Caco-2 (cell line): Measurements from ENCODE around the gene NT5C1A. TPM values are rescaled to one million over a fixed set of nuclear protein-coding genes. Genes with fewer than 3 reads are reported as not detected.

ENCODE experiments used
- BruUV-seq: library from RNA; stranded (reverse); fragments of 400-500 nt; replicated peaks from 2 replicates; lab custom pipeline; 2021; lab: Mats Ljungman, UMichigan
- CTCF ChIA-PET: fragments of 300-600 bp; sonication (Branson Sonifier 250); formaldehyde crosslinking; loops from one replicate; lab custom pipeline; 2022; ENCODE audit warnings: antibody characterized with exemption; lab: Charles Lee
- POLR2A ChIA-PET: fragments of 300-600 bp; sonication (Branson Sonifier 250); formaldehyde crosslinking; loops from one replicate; lab custom pipeline; 2022; ENCODE audit warnings: antibody characterized with exemption; lab: Charles Lee
- DNase-seq, 2 experiments: peaks; one replicate each; pipeline versions ENCODE4 v3.0.0 to v3.0.0-alpha.2; 2020 to 2022
- H3K27me3 ChIP-seq: replicated peaks from 2 replicates; pipeline ENCODE4 v1.6.0; 2011; ENCODE audit warnings: low read length; ENCODE audit not compliant: control insufficient read depth, insufficient read depth
- H3K36me3 ChIP-seq: 2 replicates; pipeline ENCODE4 v1.5.1; 2011; ENCODE audit warnings: low read length; ENCODE audit not compliant: control insufficient read depth, insufficient read depth
- H3K4me1 ChIP-seq: fragments of 250-450 bp; sonication (Bioruptor Pico); 2 replicates; pipeline ENCODE4 v1.5.1; 2020; ENCODE audit warnings: mild to moderate bottlenecking
- H3K4me3 ChIP-seq: 2 replicates; pipeline ENCODE4 v1.5.1; 2011; ENCODE audit warnings: low read depth, mild to moderate bottlenecking, control low read depth, low read length
- H3K9me3 ChIP-seq: fragments of 250-450 bp; sonication (Bioruptor Pico); 2 replicates; pipeline ENCODE4 v1.5.1; 2020; ENCODE audit warnings: mild to moderate bottlenecking, moderate library complexity
- H3K27ac Mint-ChIP-seq: one replicate; pipeline ENCODE4 v1.8.0; 2022; ENCODE audit warnings: mixed read lengths; ENCODE audit not compliant: unreplicated experiment
- H3K27me3 Mint-ChIP-seq: one replicate; pipeline ENCODE4 v1.8.0; 2022; ENCODE audit warnings: mixed read lengths; ENCODE audit not compliant: insufficient read depth, unreplicated experiment
- H3K36me3 Mint-ChIP-seq: one replicate; pipeline ENCODE4 v1.8.0; 2022; ENCODE audit warnings: mild to moderate bottlenecking, mixed read lengths; ENCODE audit not compliant: insufficient read depth, unreplicated experiment
- H3K4me1 Mint-ChIP-seq: one replicate; pipeline ENCODE4 v1.8.0; 2022; ENCODE audit warnings: low read depth, mixed read lengths; ENCODE audit not compliant: unreplicated experiment
- H3K4me3 Mint-ChIP-seq: one replicate; pipeline ENCODE4 v1.8.0; 2022; ENCODE audit warnings: mild to moderate bottlenecking, moderate library complexity, mixed read lengths; ENCODE audit not compliant: unreplicated experiment
- H3K9me3 Mint-ChIP-seq: one replicate; pipeline ENCODE4 v1.8.0; 2022; ENCODE audit warnings: mixed read lengths; ENCODE audit not compliant: unreplicated experiment
- CTCF ChIP-seq, 2 experiments: fragments of 200-600 bp in 1 of 2; IDR thresholded peaks; 1 replicate in 1 of 2; 2 replicates in 1 of 2; pipeline versions ENCODE4 v1.5.1 to v1.8.0; 2011 to 2022; ENCODE audit warnings: antibody characterized with exemption in 1 of 2, control low read depth in 1 of 2, inconsistent platforms in 1 of 2, low read depth in 1 of 2, low read length in 1 of 2, mild to moderate bottlenecking in 1 of 2, moderate library complexity in 1 of 2; ENCODE audit not compliant: insufficient read depth in 1 of 2, severe bottlenecking in 1 of 2, unreplicated experiment in 1 of 2
- intact Hi-C: fragments of 100-400 bp; cut with micrococcal nuclease; formaldehyde crosslinking; loops from one replicate; pipeline ENCODE4 v1.10.0; 2022; ENCODE audit not compliant: unreplicated experiment
- total RNA-seq: library from RNA; stranded (reverse); gene quantifications from 2 replicates; pipeline ENCODE4 v1.2.3, GENCODE V29; 2022

The NT5C1A gene
- total RNA-seq, 1 experiment from 2014 or later = not detected

- intact Hi-C loops = no loop called here
- H3K9me3 Mint-ChIP-seq = no peaks in the 10 kb centered on the region
- no peaks in the 10 kb centered on the region for H3K27me3 Mint-ChIP-seq
- Histone ChIP-seq H3K4me1 (no peaks in the 10 kb centered on the region), H3K27me3 (no peaks in the 10 kb centered on the region), H3K4me3 (no peak overlapping the region), H3K36me3 (no peaks in the 10 kb centered on the region), H3K9me3 (no peaks in the 10 kb centered on the region)
- no peaks in the 10 kb centered on the region for H3K4me1 Mint-ChIP-seq
- TF ChIP-seq CTCF (IDR thresholded peaks at IDR 0.05; ENCODE audit: insufficient read depth in 1 of 2, low read depth in 1 of 2, low read length in 1 of 2, severe bottlenecking in 1 of 2, unreplicated experiment in 1 of 2) = no peak
- POLR2A ChIA-PET = no interaction called here
- no peak overlapping the region for H3K4me3 Mint-ChIP-seq
- no peak for DNase-seq
- no peak overlapping the region for H3K27ac Mint-ChIP-seq
- CTCF ChIA-PET = interaction anchor here (0.9 kb wide), 1 partner anchor 26 kb away, joined by 3 read pairs; no protein-coding TSS in a partner anchor
- H3K36me3 Mint-ChIP-seq = no peaks in the 10 kb centered on the region
- no TSS peak for BruUV-seq
Measured at GRCh38 chr1:39632682-39633417, 39.1 kb downstream of the NT5C1A start.

- ChIA-PET POLR2A (no interaction called here), CTCF (no interaction called here)
- Mint-ChIP-seq H3K4me1 (no peaks in the 10 kb centered on the region), H3K4me3 (no peak overlapping the region), H3K36me3 (no peaks in the 10 kb centered on the region), H3K9me3 (no peaks in the 10 kb centered on the region), H3K27ac (no peak overlapping the region), H3K27me3 (no peaks in the 10 kb centered on the region)
- H3K4me1 ChIP-seq = no peaks in the 10 kb centered on the region
- DNase-seq = no peak
- H3K4me3 ChIP-seq = no peak overlapping the region
- intact Hi-C loops = no loop called here
- TF ChIP-seq CTCF (IDR thresholded peaks at IDR 0.05; ENCODE audit: insufficient read depth in 1 of 2, low read depth in 1 of 2, low read length in 1 of 2, severe bottlenecking in 1 of 2, unreplicated experiment in 1 of 2) = no peak
- H3K9me3 ChIP-seq = no peaks in the 10 kb centered on the region
- no peaks in the 10 kb centered on the region for H3K27me3 ChIP-seq
- no peaks in the 10 kb centered on the region for H3K36me3 ChIP-seq
- no TSS peak for BruUV-seq
Measured at GRCh38 chr1:39632323-39632681, 39.6 kb downstream of the NT5C1A start.

- Histone ChIP-seq H3K9me3 (no peaks in the 10 kb centered on the region), H3K27me3 (no peaks in the 10 kb centered on the region), H3K4me3 (no peak overlapping the region), H3K4me1 (no peaks in the 10 kb centered on the region), H3K36me3 (no peaks in the 10 kb centered on the region)
- Mint-ChIP-seq H3K9me3 (no peaks in the 10 kb centered on the region), H3K27me3 (no peaks in the 10 kb centered on the region), H3K27ac (no peak overlapping the region), H3K4me3 (no peak overlapping the region), H3K4me1 (no peaks in the 10 kb centered on the region), H3K36me3 (no peaks in the 10 kb centered on the region)
- POLR2A ChIA-PET = no interaction called here
- DNase-seq = no peak
- intact Hi-C loops = no loop called here
- CTCF ChIA-PET = no interaction called here
- BruUV-seq = no TSS peak
- no peak for TF ChIP-seq CTCF (IDR thresholded peaks at IDR 0.05; ENCODE audit: insufficient read depth in 1 of 2, low read depth in 1 of 2, low read length in 1 of 2, severe bottlenecking in 1 of 2, unreplicated experiment in 1 of 2)
Measured at GRCh38 chr1:39631361-39632322, 40.3 kb downstream of the NT5C1A start.
